GM12864 (cell line): ENCODE measurements around the gene FZD10.

Source experiments
- DNase-seq: peaks from one replicate; pipeline ENCODE4 v3.0.0-alpha.2; 2011; ENCODE audit warnings: low read depth
- H3K4me3 ChIP-seq: 2 replicates; pipeline ENCODE4 v1.5.1; 2011; ENCODE audit warnings: mild to moderate bottlenecking, low read depth, low read length, control low read depth
- CTCF ChIP-seq: IDR thresholded peaks from 2 replicates; pipeline ENCODE4 v1.5.1; 2011; ENCODE audit warnings: low read depth, mild to moderate bottlenecking, moderate library complexity, low read length, control low read depth, inconsistent platforms; ENCODE audit errors: missing control alignments

Gene FZD10

DNA sequence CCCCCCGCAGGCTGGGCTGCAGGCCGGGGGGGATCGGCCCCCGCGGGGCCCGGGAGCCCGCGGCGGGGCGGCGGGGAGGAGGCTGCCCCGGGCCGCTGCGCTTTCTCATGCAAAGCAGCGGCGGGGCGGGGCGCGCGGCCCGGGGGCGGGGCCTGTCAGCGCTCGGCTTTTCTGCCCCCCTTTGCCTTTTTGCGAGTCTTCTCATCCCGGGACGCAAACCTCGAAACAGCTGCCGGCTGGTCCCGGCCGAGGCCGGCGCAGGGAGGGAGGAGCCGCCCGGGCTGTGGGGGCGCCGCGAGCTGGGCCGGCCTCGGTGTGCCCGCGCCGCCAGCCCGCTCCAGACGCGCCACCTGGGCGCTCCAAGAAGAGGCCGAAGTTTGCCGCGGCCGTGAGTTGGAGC, at the start of gene FZD10:
Gene FZD10 (plus strand): TSS at position 198 of the 400 bp plus-strand sequence. CDS start 479 bp downstream, outside the sequence.
- no peak for DNase-seq
- H3K4me3 ChIP-seq, result no peak within 1 kb of the TSS
- no peak for TF ChIP-seq CTCF

GRCh38 chr12:130114952-130115351, 47.3 kb upstream of the FZD10 start:
- no peak for TF ChIP-seq CTCF
- DNase-seq, result no peak
- H3K4me3 ChIP-seq, result no peak overlapping the region

GRCh38 chr12:130115646-130116045, 46.6 kb upstream of the FZD10 start:
- no peak for DNase-seq
- TF ChIP-seq CTCF, result no peak
- no peak overlapping the region for H3K4me3 ChIP-seq

DNA sequence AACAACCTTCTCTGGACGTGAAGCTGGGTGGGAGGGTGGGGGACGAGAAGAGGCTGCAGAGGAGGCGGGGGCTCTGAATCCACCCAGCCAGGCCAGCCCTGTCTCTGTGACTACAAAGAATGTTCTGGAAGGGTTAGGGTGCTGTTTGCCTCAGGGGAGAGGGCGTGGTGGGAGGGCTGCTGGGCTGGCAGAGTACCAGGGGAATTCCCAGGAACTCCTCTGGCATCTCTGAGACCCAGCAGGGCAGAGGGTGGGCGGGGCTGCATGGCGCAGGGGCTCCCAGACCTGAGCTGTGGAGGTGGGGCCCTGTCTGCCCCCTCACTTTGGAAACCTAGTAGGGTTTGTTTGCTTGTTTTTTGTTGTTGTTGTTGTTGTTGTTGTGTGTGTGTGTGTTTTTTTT, 45.5 kb upstream of the FZD10 start:
- H3K4me3 ChIP-seq, result no peak overlapping the region
- TF ChIP-seq CTCF, result no peak
- DNase-seq, result no peak

GRCh38 chr12:130117233-130117632, 45.0 kb upstream of the FZD10 start:
- no peak overlapping the region for H3K4me3 ChIP-seq
- no peak for TF ChIP-seq CTCF
- DNase-seq, result no peak

DNA sequence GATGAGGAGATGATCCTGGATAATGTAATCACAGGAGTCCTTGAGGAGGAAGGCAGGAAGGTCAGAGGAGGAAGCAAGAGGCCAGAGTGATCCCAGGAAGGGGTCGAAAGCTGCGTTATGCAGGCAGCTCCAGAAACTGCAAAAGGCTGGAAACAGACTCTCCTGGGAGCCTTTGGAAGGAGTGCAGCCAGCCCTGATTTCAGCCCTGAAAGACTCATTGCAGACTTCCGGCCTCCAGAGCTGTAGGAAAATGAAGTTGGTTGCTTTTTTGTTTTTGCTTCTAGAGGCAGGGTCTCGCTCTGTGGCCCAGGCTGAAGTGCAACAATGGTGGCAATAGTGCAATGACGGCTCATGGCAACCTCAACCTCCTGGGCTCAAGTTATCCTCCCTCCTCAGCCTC, 44.6 kb upstream of the FZD10 start:
- no peak for TF ChIP-seq CTCF
- no peak for DNase-seq

GRCh38 chr12:130118181-130118580, 44.1 kb upstream of the FZD10 start:
- TF ChIP-seq CTCF, result no peak
- DNase-seq, result no peak
- H3K4me3 ChIP-seq, result no peak overlapping the region

More for the DNA sequence above, 44.6 kb upstream of the FZD10 start:
- H3K4me3 ChIP-seq, result no peak overlapping the region
